ENCODE results near the gene SLC15A3. TPM values are rescaled to one million over a fixed set of nuclear protein-coding genes. Genes with fewer than 3 reads are reported as not detected.

Gene SLC15A3
- total and polyA plus RNA-seq, 4 donors = 9.0 to 20.9 (median 16.3) TPM

DNA sequence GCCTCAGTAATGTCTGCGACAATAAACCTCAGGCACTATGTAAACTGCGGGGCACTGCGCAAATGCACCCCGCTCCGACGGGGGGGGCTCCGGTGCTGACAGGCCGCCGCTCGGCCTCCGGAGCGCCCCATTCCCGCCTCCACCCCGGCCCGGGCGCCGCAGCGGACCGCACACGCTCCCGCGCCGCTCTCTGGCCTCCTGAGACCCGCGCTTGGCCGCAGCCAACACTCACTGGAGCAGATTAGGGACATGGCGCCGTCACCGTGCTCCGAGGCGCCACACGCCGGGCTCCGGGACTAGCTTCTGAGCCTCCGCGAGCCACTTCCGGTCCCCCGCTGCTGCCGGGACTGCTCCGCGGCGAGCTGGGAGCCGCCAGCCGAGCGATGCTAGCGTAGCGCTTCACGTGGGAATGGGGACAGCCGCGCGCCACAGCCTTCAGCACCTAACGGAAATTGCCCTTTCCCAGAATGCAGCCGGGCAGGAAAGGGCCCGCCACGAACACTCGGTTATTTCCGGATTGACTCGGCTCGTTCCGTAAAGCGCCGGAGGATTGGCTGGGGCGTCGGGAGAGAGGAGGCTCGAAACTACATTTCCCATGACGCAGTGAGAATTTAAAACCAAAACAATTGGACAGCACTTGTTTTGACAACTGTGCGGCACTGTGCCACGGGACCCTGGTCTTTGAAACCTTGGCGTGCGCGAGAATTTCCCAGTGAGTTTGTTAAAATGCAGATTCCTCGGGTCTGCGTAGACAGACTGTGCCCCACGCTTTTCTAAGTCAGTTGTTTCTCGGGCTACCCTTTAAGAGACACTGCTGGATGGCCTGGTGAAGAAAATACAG lies 45.6 kb downstream of the SLC15A3 start, which contains the start of gene PRPF19:
Gene PRPF19, minus strand, starts transcription at position 454 of the 841 bp plus-strand sequence. Its CDS starts 203 bp downstream, at position 251.
- TF ChIP-seq EGR1 (IDR thresholded peaks at IDR 0.05; ENCODE audit: low read depth in 2 of 2) = peak in 1 of 2 donors; percentile 33
- TF ChIP-seq, protein P1, sequence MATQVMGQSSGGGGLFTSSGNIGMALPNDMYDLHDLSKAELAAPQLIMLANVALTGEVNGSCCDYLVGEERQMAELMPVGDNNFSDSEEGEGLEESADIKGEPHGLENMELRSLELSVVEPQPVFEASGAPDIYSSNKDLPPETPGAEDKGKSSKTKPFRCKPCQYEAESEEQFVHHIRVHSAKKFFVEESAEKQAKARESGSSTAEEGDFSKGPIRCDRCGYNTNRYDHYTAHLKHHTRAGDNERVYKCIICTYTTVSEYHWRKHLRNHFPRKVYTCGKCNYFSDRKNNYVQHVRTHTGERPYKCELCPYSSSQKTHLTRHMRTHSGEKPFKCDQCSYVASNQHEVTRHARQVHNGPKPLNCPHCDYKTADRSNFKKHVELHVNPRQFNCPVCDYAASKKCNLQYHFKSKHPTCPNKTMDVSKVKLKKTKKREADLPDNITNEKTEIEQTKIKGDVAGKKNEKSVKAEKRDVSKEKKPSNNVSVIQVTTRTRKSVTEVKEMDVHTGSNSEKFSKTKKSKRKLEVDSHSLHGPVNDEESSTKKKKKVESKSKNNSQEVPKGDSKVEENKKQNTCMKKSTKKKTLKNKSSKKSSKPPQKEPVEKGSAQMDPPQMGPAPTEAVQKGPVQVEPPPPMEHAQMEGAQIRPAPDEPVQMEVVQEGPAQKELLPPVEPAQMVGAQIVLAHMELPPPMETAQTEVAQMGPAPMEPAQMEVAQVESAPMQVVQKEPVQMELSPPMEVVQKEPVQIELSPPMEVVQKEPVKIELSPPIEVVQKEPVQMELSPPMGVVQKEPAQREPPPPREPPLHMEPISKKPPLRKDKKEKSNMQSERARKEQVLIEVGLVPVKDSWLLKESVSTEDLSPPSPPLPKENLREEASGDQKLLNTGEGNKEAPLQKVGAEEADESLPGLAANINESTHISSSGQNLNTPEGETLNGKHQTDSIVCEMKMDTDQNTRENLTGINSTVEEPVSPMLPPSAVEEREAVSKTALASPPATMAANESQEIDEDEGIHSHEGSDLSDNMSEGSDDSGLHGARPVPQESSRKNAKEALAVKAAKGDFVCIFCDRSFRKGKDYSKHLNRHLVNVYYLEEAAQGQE (IDR thresholded peaks at IDR 0.05) = peak; percentile 89
- TF ChIP-seq SP1 (IDR thresholded peaks at IDR 0.05) = peak; percentile 82
- TF ChIP-seq, protein P2, sequence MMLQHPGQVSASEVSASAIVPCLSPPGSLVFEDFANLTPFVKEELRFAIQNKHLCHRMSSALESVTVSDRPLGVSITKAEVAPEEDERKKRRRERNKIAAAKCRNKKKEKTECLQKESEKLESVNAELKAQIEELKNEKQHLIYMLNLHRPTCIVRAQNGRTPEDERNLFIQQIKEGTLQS (IDR thresholded peaks at IDR 0.05) = no peak
- peak; percentile 6 for TF ChIP-seq FOXA1 (IDR thresholded peaks at IDR 0.05)
- no peak for TF ChIP-seq FOXA2 (IDR thresholded peaks at IDR 0.05)
- TF ChIP-seq RAD21 (IDR thresholded peaks at IDR 0.05) = peak; percentile 14 to 15
- peak in 1 of 2 donors; percentile 19 for TF ChIP-seq RXRA (IDR thresholded peaks at IDR 0.05)
- TF ChIP-seq, protein P3, sequence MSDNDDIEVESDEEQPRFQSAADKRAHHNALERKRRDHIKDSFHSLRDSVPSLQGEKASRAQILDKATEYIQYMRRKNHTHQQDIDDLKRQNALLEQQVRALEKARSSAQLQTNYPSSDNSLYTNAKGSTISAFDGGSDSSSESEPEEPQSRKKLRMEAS (IDR thresholded peaks at IDR 0.05) = peak; percentile 71
- peak; percentile 60 for TF ChIP-seq YY1 (IDR thresholded peaks at IDR 0.05)
- TF ChIP-seq, protein P4, sequence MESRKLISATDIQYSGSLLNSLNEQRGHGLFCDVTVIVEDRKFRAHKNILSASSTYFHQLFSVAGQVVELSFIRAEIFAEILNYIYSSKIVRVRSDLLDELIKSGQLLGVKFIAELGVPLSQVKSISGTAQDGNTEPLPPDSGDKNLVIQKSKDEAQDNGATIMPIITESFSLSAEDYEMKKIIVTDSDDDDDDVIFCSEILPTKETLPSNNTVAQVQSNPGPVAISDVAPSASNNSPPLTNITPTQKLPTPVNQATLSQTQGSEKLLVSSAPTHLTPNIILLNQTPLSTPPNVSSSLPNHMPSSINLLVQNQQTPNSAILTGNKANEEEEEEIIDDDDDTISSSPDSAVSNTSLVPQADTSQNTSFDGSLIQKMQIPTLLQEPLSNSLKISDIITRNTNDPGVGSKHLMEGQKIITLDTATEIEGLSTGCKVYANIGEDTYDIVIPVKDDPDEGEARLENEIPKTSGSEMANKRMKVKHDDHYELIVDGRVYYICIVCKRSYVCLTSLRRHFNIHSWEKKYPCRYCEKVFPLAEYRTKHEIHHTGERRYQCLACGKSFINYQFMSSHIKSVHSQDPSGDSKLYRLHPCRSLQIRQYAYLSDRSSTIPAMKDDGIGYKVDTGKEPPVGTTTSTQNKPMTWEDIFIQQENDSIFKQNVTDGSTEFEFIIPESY (IDR thresholded peaks at IDR 0.05) = peak; percentile 94
- peak in 1 of 2 donors; percentile 44 for TF ChIP-seq JUND (IDR thresholded peaks at IDR 0.05)
- peak; percentile 39 for TF ChIP-seq TAF1 (conservative IDR thresholded peaks at IDR 0.05)
- no peak for TF ChIP-seq NR2F2 (IDR thresholded peaks at IDR 0.05)
- TF ChIP-seq HNF4G (IDR thresholded peaks at IDR 0.05) = peak; percentile 69
- TF ChIP-seq, protein P5, sequence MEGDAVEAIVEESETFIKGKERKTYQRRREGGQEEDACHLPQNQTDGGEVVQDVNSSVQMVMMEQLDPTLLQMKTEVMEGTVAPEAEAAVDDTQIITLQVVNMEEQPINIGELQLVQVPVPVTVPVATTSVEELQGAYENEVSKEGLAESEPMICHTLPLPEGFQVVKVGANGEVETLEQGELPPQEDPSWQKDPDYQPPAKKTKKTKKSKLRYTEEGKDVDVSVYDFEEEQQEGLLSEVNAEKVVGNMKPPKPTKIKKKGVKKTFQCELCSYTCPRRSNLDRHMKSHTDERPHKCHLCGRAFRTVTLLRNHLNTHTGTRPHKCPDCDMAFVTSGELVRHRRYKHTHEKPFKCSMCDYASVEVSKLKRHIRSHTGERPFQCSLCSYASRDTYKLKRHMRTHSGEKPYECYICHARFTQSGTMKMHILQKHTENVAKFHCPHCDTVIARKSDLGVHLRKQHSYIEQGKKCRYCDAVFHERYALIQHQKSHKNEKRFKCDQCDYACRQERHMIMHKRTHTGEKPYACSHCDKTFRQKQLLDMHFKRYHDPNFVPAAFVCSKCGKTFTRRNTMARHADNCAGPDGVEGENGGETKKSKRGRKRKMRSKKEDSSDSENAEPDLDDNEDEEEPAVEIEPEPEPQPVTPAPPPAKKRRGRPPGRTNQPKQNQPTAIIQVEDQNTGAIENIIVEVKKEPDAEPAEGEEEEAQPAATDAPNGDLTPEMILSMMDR (IDR thresholded peaks at IDR 0.05; ENCODE audit: low read depth, low read length, missing input control) = no peak
- TF ChIP-seq GABPA (IDR thresholded peaks at IDR 0.05 in 1 of 2, conservative IDR thresholded peaks at IDR 0.05 in 1 of 2) = peak; percentile 81 to 97
- TF ChIP-seq HNF4A (conservative IDR thresholded peaks at IDR 0.05) = peak; percentile 55 to 56
- H3K4me3 ChIP-seq (ENCODE audit: low read depth in 1 of 3, low read length in 3 of 3) = peak within 1 kb of the TSS; percentile 86 to 93 (median 91)
- H3K36me3 ChIP-seq (ENCODE audit: control insufficient read depth in 4 of 4, insufficient read depth in 3 of 4, low read depth in 1 of 4, low read length in 3 of 4) = peaks cover 0 to 17% (median 12%) of the 10 kb centered on the region in 4 donors
- no peaks in the 10 kb centered on the region for H3K9me3 ChIP-seq (ENCODE audit: control insufficient read depth in 4 of 4, low read length in 3 of 4)
- peak; percentile 99 for DNase-seq (ENCODE audit: low spot score)
- H3K9ac ChIP-seq (ENCODE audit: low read depth in 1 of 2, low read length in 2 of 2) = peak within 1 kb of the TSS; percentile 90 to 97
- under 1% methylated on average over 75 of the region's 75 CpGs for WGBS
- H3K27me3 ChIP-seq (ENCODE audit: control insufficient read depth in 4 of 4, insufficient read depth in 4 of 4, low read length in 3 of 4) = no peaks in the 10 kb centered on the region
- peak within 1 kb of the TSS; percentile 92 to 97 for H3K27ac ChIP-seq (ENCODE audit: low read depth in 1 of 2, low read length in 2 of 2)
- H3K4me1 ChIP-seq (ENCODE audit: control insufficient read depth in 4 of 4, insufficient read depth in 4 of 4, low read length in 3 of 4) = peaks cover 2 to 37% (median 25%) of the 10 kb centered on the region in 4 donors
